ENCODE data around the gene PSMA5.

- TF ChIP-seq CTCF (IDR thresholded peaks at IDR 0.05), result no peak
- no peak for TF ChIP-seq EZH2 (IDR thresholded peaks at IDR 0.05)
- no peak for TF ChIP-seq EZH2phosphoT487 (IDR thresholded peaks at IDR 0.05)
These were observed 21.3 kb upstream of the PSMA5 start for GRCh38 chr1:109447524-109447923.

Measured in neural progenitor cell (in vitro differentiated cells).